Mesangial cell (primary cell): Measurements from ENCODE around the gene DPM3. TPM values are rescaled to one million over a fixed set of nuclear protein-coding genes. Genes with fewer than 3 reads are reported as not detected.

Source experiments
- total RNA-seq: library from RNA; depleted of rRNA; stranded (reverse); fragments of >200 nt; gene quantifications from 2 replicates; pipeline ENCODE4 v1.2.3, GENCODE V29; 2015

Gene DPM3, protein sequence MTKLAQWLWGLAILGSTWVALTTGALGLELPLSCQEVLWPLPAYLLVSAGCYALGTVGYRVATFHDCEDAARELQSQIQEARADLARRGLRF
- 65.3 and 79.0 TPM in 2 replicates for total RNA-seq

GRCh38 chr1:155139895-155140629 lies at the start of gene DPM3:
Gene DPM3 (minus strand): TSS chr1:155140531. CDS start chr1:155140240, 291 bp downstream.

DNA sequence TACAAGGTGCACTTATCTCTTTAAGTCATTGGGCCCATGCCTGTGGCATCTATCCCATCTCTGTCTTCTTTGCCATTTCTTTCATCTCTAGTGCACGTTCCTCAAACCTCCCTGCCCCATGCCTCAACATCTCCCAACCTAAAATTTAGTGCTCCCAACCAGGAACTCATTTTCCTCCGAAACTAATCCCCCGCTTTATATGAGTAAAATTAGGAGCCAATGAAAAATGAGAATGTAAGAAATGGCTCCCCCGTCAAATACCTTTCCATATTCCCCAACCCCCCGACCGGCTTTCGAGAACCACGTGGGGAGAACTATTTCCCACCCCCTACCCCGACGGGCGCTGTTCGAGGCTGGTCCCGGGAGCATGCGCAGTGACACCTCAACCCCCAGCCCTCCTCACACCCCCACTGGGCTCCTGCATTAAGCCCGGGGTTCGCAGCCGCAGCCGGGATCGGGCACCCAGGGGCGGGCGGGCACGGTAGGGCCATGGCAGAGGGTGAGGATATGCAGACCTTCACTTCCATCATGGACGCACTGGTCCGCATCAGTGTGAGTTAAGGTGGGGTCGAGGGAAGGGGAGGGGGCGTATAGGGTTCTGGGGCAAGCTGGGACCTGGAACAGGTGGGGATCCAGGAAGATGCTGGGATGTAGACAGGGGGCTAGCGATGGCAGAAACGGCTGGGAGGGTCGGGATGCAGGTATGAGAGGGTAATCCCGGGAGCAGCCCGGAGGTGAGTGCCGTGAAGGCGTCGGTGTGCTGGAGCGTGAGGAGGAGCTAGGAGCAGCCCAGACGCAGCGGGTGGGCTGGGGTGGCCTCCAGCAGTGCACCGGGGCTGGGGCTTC lies 33.4 kb upstream of the DPM3 start, which contains the start of gene TRIM46:
Gene TRIM46, plus strand, starts transcription at position 372 of the 846 bp plus-strand sequence. Its CDS starts 118 bp downstream, at position 490.

DNA sequence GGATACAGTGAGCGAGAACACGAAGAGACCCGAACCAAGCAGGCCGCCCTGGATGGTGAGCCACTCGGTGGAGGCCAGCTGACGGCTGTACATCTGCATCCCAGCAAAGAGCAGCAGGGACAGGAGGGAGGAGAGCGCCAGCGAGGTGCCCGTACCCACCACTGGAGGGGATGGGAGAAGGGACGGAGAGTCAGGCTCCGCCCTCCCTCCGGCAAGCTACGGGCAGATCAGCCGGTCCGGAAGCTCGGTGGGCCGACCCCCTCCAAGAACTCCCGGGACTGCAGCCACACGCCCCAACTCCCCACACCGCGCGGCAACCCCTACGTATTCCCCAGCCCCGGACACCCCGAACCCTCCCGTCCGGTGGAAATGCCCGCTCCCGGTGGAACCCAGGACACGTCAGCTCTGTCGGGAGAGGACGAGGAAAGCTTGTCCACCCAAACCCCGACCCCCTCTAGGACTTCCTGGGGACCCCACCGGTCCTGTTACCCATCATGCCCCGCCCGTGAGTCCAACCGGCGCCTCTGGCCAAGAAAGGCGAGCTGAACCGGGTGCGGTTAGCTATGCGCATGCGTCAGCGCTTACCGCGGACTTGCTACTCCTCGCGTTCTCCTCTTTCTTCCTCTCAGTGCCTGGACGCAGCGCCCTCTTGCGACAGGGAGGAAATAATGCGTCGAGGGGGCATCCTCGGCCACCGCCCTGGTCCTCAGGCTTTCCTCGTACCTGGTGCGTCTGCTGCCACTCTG lies 32.6 kb upstream of the DPM3 start, which contains the start of gene KRTCAP2:
Gene KRTCAP2, minus strand, starts transcription at position 573 of the 746 bp plus-strand sequence. Its CDS starts 80 bp downstream, at position 493.

DNA sequence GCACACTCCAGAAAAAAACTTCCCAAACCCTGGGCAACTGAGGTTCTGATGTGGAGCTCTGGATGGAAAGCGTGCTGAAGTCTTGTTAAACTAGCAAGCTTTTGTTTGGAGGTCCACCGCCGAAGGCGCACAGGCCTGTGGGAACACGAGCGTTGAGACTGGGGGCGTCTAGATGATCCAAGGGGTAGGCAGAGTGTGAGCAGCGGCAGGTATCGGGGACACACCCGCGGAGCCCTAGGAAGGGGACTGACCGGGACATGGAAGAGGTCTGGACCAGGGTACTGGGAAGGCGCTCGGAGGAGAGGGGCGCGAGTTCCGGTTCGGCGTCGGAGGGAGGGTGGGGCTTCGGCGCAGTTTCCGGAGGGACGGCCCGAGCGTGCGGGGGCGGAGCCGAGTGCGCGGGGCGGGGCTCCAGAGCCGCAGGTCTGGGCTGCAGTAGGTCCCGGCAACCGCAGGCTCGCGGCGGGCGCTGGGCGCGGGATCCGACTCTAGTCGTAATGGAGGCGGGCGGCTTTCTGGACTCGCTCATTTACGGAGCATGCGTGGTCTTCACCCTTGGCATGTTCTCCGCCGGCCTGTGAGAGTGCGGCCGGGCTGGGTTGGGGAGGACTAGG lies 4.8 kb downstream of the DPM3 start, which contains the start of gene SLC50A1:
Gene SLC50A1, plus strand, starts transcription at position 438 of the 614 bp plus-strand sequence. Its CDS starts 60 bp downstream, at position 498.

DNA sequence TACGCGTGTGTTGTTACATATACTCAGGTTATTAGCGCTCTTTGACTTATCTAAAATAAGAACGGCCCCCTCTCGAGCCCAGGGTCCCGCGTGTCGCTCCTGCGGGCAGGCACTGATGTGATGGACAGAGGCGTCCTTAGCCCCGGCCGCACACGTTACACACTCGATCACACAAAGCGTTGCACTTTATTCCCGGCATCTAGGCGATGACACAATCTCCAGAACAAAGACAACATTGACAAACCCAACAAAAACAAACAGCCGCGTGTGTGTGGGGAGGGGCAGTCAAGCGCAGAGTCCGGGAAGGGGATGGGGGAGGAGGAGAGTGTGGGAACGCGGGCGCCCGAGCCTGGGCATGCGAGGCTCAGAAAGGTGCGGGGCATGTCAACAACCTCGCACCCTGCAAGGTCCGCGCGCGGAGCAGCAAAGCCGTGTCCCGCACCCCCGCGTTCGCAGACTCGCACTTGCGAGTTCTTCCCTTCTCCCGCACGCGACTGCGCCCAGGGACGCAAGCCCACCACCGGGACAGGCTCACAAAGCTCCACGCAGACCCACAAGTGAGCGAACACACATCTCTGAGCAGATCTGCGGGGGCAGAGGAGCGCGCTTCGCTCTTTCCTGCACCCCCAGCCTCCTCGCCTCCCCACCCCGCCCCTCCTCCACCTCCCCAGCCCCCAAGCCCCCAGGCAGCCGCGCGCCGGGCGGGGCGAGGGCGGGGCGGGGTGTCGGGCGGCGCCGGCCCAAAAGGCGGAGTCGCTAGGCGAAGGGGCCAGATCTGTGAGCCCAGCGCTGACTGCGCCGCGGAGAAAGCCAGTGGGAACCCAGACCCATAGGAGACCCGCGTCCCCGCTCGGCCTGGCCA lies 13.0 kb downstream of the DPM3 start, which contains the start of gene EFNA1:
Gene EFNA1, plus strand, starts transcription at position 772 of the 862 bp plus-strand sequence. CDS start 102 bp downstream, outside the sequence.

Other genes starting within 250 kb of the DPM3 start
- 10.8 and 13.6 TPM in 2 replicates for gene PMVK, start 203.8 kb downstream of the DPM3 start, total RNA-seq
- 19.6 and 134 TPM in 2 replicates for gene PBXIP1, start 184.4 kb downstream of the DPM3 start, total RNA-seq
- 21.0 and 27.5 TPM in 2 replicates for gene PYGO2, start 178.7 kb downstream of the DPM3 start, total RNA-seq
- gene SHC1, start 169.8 kb downstream of the DPM3 start, total RNA-seq = 197 and 225 TPM in 2 replicates
- 35.0 and 288 TPM in 2 replicates for gene CKS1B, start 165.8 kb downstream of the DPM3 start, total RNA-seq
- 39.6 and 50.0 TPM in 2 replicates for gene FLAD1, start 157.2 kb downstream of the DPM3 start, total RNA-seq
- 0.89 TPM in 1 of 2 replicates, not detected in the other for gene LENEP, start 146.9 kb downstream of the DPM3 start, total RNA-seq
- gene ZBTB7B, start 137.7 kb downstream of the DPM3 start, total RNA-seq = 19.1 and 23.5 TPM in 2 replicates
- 0.13 TPM in 1 of 2 replicates, not detected in the other for gene DCST2, start 106.8 kb downstream of the DPM3 start, total RNA-seq
- not detected in 2 replicates for gene DCST1, start 106.7 kb downstream of the DPM3 start, total RNA-seq
- gene ADAM15, start 89.2 kb downstream of the DPM3 start, total RNA-seq = 116 and 227 TPM in 2 replicates
- gene EFNA4, start 76.8 kb downstream of the DPM3 start, total RNA-seq = 13.5 and 17.6 TPM in 2 replicates
- 0.98 and 4.3 TPM in 2 replicates for gene EFNA3, start 61.7 kb downstream of the DPM3 start, total RNA-seq
- 10.6 and 41.1 TPM in 2 replicates for gene EFNA1, start 12.7 kb downstream of the DPM3 start, total RNA-seq
- 42.0 and 45.3 TPM in 2 replicates for gene SLC50A1, start 4.7 kb downstream of the DPM3 start, total RNA-seq
- gene KRTCAP2, start 32.8 kb upstream of the DPM3 start, total RNA-seq = 239 and 262 TPM in 2 replicates
- gene TRIM46, start 33.3 kb upstream of the DPM3 start, total RNA-seq = 6.0 and 11.2 TPM in 2 replicates
- 10.3 and 67.4 TPM in 2 replicates for gene THBS3, start 67.4 kb upstream of the DPM3 start, total RNA-seq
- 113 and 146 TPM in 2 replicates for gene MTX1, start 68.2 kb upstream of the DPM3 start, total RNA-seq
- gene ENTREP3, start 115.0 kb upstream of the DPM3 start, total RNA-seq = 28.8 and 35.4 TPM in 2 replicates
- gene SCAMP3, start 121.8 kb upstream of the DPM3 start, total RNA-seq = 116 and 121 TPM in 2 replicates
- gene CLK2, start 133.0 kb upstream of the DPM3 start, total RNA-seq = 20.0 and 23.3 TPM in 2 replicates
- 2.1 and 2.4 TPM in 2 replicates for gene HCN3, start 136.9 kb upstream of the DPM3 start, total RNA-seq
- not detected in 2 replicates for gene PKLR, start 160.9 kb upstream of the DPM3 start, total RNA-seq
- gene FDPS, start 168.3 kb upstream of the DPM3 start, total RNA-seq = 148 and 342 TPM in 2 replicates
- gene RUSC1, start 180.4 kb upstream of the DPM3 start, total RNA-seq = 36.0 and 56.4 TPM in 2 replicates